Measurements from ENCODE around the gene TSPAN14.
A peak's percentile ranks its signal among the peaks of the same experiment; 100 is the strongest.
"Not testable (repeated sequence)": the region's sequence is repeated elsewhere in the genome, so short reads cannot be mapped to it uniquely, and the experiment has no call there.

The TSPAN14 gene

GRCh38 chr10:80520661-80521470 lies 66.8 kb downstream of the TSPAN14 start:
- DNase-seq (ENCODE audit: low read depth in 1 of 2, low spot score in 1 of 2) = no peak

GRCh38 chr10:80522756-80523363 lies 68.8 kb downstream of the TSPAN14 start:
- no peak for DNase-seq (ENCODE audit: low read depth in 1 of 2, low spot score in 1 of 2)

GRCh38 chr10:80523773-80524172 lies 69.7 kb downstream of the TSPAN14 start:
- DNase-seq (ENCODE audit: low read depth in 1 of 2, low spot score in 1 of 2) = no peak

GRCh38 chr10:80524190-80524909 lies 70.2 kb downstream of the TSPAN14 start:
- DNase-seq (ENCODE audit: low read depth in 1 of 2, low spot score in 1 of 2) = no peak

GRCh38 chr10:80526218-80526617 lies 72.1 kb downstream of the TSPAN14 start:
- no peak for DNase-seq (ENCODE audit: low read depth in 1 of 2, low spot score in 1 of 2)

- no peak for DNase-seq (ENCODE audit: low read depth in 1 of 2, low spot score in 1 of 2)
Observed at GRCh38 chr10:80526742-80527141, 72.6 kb downstream of the TSPAN14 start.

GRCh38 chr10:80528185-80528700 lies 74.1 kb downstream of the TSPAN14 start:
- no peak for DNase-seq (ENCODE audit: low read depth in 1 of 2, low spot score in 1 of 2)

- DNase-seq (ENCODE audit: low read depth in 1 of 2, low spot score in 1 of 2) = no peak
Observed at GRCh38 chr10:80528901-80529300, 74.8 kb downstream of the TSPAN14 start.

GRCh38 chr10:80529604-80530003 lies 75.5 kb downstream of the TSPAN14 start:
- DNase-seq (ENCODE audit: low read depth in 1 of 2, low spot score in 1 of 2) = no peak

GRCh38 chr10:80530251-80530650 lies 76.1 kb downstream of the TSPAN14 start:
- DNase-seq (ENCODE audit: low read depth in 1 of 2, low spot score in 1 of 2) = peak in 1 of 2 donors; percentile 27

GRCh38 chr10:80530816-80531215 lies 76.7 kb downstream of the TSPAN14 start:
- DNase-seq (ENCODE audit: low read depth in 1 of 2, low spot score in 1 of 2) = no peak

GRCh38 chr10:80532571-80532970 lies 78.5 kb downstream of the TSPAN14 start:
- no peak for DNase-seq (ENCODE audit: low read depth in 1 of 2, low spot score in 1 of 2)

GRCh38 chr10:80534059-80534458 lies 79.9 kb downstream of the TSPAN14 start:
- not testable (repeated sequence) for DNase-seq (ENCODE audit: low read depth in 1 of 2, low spot score in 1 of 2)

- DNase-seq (ENCODE audit: low read depth in 1 of 2, low spot score in 1 of 2) = not testable (repeated sequence)
Observed at GRCh38 chr10:80534646-80535045, 80.5 kb downstream of the TSPAN14 start.

- peak; percentile 56 to 64 for DNase-seq (ENCODE audit: low read depth in 1 of 2, low spot score in 1 of 2)
Observed at GRCh38 chr10:80535671-80536360, 81.7 kb downstream of the TSPAN14 start.

GRCh38 chr10:80536361-80536835 lies 82.3 kb downstream of the TSPAN14 start:
- no peak for DNase-seq (ENCODE audit: low read depth in 1 of 2, low spot score in 1 of 2)

- no peak for DNase-seq (ENCODE audit: low read depth in 1 of 2, low spot score in 1 of 2)
Observed at GRCh38 chr10:80537086-80537735, 83.1 kb downstream of the TSPAN14 start.

- no peak for DNase-seq (ENCODE audit: low read depth in 1 of 2, low spot score in 1 of 2)
Observed at GRCh38 chr10:80537736-80538480, 83.8 kb downstream of the TSPAN14 start, which contains the start of gene SH2D4B. SH2D4B (plus strand) TSS chr10:80537902; CDS start chr10:80538332, 430 bp downstream.

GRCh38 chr10:80538481-80539185 lies 84.5 kb downstream of the TSPAN14 start:
- no peak for DNase-seq (ENCODE audit: low read depth in 1 of 2, low spot score in 1 of 2)
